HG03439 (cell line): ENCODE data around the gene ARHGEF4.
"Not testable (repeated sequence)": the region's sequence is repeated elsewhere in the genome, so short reads cannot be mapped to it uniquely, and the experiment has no call there.

Experiments
- ATAC-seq: cut with Tn5 transposase; IDR thresholded peaks from one replicate; pipeline ENCODE4 v1.9.1; 2021; ENCODE audit warnings: mild to moderate bottlenecking, moderate library complexity; ENCODE audit not compliant: unreplicated experiment

Gene ARHGEF4

DNA sequence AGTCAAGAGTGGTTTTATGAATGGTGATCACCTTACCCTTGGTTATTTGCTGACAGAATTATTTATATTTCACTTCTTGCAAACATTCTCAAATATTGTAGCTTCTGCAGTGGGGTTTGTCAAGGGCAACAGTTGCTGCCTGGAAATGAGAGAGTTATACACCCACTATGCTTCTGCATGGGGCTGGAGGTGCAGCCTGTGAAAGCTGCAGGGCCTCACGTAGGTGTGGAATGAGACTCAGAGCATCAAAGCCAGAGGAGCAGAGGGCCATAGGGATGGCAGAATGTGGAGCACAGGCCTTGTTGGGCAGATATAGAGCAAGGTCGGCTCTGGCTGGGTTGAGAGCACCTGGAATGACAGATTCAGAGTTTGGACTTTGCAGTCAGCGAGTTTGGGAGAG is 128.2 kb downstream of the ARHGEF4 start:
- no peak for ATAC-seq

DNA sequence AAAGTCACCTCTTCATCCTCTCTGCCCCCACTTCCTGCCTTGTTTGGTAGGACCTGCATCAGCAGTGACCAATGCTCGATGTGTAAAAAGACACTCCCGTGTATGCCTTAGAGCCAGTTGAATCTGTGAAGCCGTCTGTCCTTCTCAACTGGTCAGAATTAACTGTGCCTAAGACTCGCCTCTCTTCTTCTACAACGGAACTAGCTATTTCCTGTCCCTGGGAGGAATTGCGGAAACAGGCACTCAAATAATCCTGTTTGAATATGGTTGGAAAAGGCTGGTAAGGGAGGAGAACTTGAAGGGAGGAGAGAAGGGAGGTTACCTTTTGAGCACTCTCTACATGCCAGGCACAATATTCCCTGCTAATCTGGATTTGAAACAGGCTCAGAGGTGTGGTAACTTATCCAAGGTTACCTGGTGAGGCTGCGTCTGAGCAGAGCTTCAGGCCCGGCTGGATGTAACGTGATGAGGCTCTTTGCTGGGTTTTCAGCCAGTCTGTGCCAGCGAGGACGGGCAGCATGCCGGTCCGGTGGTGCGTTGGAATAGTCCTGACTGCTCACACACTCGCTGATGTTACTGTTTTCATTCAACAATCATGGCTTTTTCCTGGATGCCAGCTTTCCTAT is 129.5 kb downstream of the ARHGEF4 start:
- ATAC-seq, result no peak

DNA sequence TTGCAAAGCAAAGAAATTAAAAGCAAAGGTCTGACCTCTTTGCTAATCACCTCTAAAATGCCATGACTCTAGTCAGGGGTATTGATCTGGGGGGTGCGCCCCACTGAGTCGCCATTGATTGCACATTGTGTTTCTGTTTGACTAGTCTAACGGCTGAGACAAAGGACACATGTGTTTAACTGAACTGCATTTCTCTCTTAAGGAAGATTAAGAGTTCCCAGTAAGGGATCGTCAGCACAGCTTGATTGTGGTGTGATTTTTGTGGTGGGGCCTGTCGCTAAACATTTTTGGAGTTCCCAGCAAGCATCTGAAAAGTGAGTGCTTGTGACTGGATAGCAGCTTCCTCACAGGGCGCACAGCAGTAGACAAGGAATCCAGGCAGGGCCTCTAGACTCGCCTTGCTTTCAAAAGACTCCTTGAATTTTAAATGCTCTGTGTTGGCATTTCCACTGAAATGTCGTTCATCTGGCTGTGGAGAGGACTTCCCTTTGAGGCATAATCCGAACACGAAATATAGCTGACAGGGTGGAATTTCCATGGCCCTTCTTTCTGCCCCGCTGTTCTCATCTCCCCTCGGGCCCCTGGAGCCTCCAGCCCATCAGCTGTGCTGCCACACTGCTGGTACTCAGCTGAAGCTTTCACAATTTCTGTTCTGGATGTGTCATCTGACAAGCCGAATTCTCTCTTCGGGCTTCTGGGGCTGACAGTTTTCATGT is 130.2 kb downstream of the ARHGEF4 start:
- no peak for ATAC-seq

DNA sequence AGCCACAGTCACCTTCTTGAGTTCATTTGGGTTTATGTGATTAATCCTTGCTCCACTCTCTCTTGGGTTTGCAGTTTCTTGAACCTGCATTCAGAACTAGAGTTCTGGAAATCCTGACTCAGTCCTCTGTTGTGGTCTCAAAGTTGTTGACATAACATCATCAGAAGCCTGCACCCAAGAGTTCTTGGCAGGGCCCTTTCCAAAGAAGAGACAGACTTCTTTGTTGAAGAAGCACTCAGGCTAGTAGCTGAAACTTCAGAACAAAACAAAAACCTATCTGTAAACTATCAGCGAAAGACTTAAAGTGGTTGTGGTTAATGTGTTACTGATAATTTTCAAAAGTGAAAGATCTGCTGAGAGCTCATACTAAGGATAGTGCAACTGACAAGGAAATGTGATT is 135.7 kb downstream of the ARHGEF4 start:
- ATAC-seq, result no peak

DNA sequence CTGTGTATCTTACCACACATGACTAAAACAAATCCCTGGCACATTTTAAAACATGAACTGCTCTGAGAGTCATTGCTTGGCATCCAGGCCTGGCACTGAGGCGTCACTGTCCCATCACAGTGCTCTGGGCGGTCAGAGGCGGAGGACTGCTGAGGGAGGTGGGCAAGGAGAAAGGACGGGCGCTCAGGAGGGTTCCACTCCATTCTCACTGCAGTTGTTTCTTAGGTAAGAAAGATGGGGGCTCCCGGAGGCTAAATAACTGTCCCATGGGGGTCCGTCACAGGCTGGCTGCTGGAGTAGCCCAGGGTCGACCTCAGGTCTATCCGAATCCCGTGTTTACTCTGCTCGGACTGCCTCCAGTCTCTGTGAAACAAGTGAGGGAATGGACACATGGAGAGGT is 139.0 kb downstream of the ARHGEF4 start:
- ATAC-seq, result no peak

DNA sequence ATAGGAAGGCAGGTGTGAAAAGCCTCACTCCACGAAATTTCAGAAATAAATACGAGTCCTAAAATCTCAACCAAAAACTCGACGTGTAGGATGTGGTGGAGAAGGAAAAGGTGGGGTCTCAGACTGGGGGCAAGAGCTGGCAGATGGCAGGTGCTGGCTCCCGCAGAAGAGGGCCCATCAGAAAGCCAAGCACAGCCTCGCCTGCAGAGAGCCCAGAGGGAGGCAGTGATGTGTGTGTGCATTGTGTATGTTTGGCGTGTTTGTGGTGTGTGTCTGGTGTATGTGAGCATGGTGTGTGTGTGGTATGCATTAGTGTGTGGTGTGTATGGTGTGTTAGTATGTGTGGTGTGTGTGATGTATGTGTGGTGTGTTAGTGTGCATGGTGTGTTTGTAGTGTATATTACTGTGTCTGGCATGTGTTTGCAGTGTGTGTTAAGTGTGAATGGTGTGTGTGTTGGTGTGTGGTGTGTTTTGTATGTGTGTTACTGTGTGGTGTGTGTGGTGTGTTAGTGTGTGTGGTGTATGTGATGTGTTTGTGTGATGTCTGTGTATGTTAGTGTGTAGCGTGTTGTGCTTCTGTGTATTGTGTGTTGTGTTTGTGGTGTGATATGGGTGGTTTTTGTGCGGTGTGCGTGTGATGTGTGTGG is 140.0 kb downstream of the ARHGEF4 start:
- no peak for ATAC-seq

DNA sequence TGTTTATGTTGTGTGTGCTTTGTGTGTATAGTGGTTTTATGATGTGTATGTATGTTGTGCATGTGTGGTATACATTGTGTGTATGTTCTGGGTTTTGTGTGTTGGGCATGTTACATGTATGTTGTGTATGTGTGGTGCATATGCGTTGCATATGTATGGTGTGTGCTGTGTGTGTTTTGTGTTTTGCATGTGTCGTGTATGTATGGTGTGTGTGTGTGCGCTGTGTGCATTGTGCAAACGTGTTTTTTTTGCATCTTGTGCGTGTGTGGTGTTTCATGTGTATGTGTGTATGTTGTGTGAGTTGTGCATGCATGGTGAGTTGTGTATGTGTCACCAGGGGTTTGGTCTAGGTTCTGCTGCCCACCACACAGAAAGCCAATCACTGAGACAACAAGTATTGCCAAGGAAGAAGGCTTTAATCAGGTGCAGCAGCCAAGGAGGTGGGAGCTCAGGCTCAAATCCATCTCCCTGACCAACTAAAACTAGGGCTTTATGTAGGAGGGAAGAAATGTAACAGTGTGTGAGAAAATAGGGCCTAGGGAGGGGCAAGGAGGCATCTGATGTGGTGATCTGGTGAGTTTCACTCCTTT is 140.8 kb downstream of the ARHGEF4 start:
- no peak for ATAC-seq

DNA sequence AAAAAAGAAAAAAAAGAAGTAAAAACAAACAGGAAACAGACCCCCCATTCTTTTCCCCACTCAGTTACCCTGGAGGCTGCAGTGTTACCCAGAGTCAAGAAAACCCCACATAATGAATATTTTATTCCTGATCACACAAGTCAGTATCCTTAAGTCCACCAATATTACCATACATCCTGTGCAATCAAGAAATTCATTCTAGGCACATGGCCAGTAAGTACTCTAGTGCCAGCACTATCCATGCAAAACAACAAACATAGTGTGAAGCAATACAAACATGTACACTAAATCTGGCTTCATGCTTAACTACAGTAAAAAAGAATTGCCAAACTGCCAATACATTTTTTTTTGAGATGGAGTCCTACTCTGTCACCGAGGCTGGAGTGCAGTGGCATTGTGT is 145.0 kb downstream of the ARHGEF4 start:
- no peak for ATAC-seq

DNA sequence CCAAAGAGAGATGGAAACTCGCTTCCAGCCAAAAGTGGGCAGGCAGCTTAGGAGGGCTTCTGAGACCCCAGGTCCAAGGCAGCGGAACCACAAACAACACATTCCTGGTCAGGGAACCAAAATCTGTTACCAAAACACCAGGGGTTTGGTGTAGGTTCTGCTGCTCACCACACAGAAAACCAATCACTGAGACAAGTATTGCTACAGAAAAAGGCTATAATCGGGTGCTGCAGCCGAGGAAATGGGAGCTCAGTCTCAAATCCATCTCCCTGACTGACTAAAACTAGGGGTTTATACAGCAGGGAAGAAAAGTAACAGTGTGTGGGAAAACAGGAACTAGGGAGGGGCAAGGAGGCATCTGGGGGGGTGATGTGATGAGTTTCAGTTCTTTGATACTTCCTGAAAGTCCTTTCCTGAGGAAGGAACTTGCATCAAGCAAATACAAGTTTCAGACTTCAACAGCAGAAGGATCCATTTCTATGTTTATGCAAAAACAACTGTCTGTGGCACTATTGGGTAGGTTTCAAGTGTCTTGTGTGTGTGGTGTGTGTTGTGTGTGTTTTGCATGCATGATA is 148.6 kb downstream of the ARHGEF4 start:
- no peak for ATAC-seq

DNA sequence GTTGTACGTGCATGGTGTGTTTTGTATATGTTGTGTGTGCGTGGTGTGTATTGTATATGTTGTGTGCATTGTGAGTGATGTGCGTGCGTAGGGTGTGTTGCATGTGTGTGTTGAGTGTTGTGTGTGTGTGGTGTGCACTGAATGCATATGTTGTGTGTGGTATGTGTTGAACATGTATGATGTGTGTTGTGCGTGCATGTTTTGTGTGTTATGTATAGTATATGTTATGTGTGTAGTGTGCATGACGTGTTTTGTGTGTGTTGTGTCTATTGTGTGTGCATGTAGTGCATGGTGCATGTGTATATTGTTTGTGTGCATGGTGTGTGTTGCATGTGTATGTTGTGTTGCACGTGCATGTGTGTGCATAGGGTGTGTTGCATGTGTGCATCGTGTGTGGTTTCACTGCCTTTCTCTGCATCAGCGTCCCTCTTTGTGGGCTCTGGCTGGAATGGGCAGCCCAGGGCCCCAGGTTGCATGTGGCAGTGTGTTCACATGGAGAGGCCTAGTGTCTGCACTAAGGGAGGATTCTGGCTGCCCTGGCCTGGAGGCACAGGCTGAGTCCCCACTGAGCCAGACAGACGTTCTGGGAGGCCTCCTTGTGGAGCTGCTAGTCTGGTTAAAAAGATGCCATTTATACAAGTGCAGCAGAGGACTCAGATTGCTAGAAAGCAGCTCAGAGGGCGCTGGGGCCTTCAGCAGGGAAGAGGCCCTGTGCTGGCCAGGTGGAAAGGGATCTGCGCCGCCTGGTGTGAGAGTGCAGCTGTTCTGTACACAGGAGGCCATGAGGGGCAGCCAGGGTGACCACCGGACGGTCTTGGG is 149.3 kb downstream of the ARHGEF4 start:
- no peak for ATAC-seq

DNA sequence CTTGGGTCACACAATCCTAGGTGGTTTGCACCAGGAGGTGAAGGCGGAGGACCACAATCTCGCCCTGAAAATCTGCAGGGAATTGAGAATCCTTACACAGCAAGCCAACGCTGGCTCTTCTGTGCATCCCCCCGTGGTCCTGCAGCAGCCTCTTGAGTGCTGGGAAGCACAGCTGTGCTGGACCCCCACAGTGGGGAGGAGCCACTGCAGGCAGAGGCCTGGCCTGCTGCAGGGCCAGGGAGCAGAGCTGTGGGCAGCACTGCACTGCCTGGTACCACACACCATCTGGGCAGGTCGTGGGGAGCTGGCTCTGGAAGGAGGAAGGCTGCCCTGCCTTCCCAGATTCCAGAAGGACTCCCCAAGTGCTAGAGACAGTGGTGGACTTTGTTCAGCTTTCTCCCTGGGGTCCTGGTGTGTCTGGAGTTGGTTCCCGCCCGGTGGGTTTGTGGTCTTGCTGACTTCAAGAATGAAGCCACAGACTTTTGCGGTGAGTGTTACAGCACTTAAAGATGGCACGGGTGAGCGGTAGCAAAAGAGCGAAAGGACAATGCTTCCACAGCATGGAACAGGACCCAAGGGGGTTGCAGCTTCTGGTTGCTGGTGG is 150.3 kb downstream of the ARHGEF4 start:
- ATAC-seq, result no peak

DNA sequence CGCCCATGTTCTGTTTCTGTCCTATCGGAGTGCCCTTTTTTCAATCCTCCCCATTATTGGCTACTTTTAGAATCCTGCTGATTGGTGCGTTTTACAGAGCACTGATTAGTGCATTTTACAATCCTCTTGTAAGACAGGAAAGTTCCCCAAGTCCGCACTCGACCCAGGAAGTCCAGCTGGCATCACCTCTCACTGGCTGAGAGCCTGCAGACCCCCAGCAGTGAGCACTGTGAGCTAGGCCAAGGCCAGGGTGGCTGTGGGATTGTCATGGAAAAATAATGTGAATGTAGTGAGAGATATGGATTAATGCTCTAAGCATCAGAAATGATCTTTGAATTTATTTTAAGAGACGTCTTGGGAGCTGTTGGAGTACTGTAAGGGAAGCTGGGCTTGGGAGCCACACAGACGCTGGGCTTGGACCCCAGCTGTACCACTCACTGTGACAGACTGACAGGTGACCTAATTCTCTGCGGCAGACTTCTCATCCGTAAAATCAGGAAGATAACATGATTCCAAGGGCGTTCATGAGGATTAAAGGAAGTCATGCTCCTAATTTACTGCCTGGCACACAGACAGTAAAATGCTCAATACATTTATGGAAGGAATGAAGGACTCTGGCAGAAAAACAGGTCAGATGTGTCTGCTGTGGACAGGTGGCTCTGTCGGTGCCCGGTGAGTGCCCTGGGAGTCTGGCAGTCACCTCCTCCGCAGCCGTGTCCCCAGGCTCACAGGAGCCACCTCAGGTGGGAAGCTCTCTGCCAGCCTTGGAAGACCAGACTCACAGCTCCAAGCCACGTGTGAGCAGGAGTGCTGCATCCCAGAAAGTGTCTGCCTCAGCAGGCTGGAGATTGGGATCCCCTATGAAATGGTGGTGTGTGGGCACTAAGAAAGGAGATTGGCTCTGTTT is 151.1 kb downstream of the ARHGEF4 start:
- no peak for ATAC-seq

DNA sequence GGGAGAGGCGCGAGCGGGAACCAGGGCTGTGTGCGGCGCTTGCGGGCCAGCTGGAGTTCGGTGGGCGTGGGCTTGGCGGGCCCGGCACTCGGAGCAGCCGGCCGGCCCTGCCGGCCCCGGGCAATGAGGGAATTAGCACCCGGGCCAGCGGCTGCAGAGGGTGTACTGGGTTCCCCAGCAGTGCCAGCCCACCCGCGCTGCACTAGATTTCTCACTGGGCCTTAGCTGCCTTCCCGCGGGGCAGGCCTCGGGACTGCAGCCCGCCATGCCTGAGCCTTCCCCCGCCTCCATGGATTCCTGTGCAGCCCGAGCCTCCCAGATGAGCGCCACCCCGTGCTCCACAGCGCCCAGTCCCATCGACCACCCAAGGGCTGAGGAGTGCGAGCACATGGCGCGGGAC is 154.7 kb downstream of the ARHGEF4 start:
- ATAC-seq, result not testable (repeated sequence)

DNA sequence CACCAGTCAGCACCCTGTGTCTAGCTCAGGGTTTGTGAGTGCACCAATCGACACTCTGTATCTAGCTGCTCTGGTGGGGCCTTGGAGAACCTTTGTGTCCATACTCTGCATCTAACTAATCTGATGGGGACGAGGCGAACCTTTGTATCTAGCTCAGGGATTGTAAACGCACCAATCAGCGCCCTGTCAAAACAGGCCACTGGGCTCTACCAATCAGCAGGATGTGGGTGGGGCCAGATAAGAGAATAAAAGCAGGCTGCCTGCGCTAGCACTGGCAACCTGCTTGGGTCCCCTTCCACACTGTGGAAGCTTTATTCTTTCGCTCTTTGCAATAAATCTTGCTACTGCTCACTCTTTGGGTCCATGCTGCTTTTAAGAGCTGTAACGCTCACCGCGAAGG is 155.3 kb downstream of the ARHGEF4 start:
- not testable (repeated sequence) for ATAC-seq

DNA sequence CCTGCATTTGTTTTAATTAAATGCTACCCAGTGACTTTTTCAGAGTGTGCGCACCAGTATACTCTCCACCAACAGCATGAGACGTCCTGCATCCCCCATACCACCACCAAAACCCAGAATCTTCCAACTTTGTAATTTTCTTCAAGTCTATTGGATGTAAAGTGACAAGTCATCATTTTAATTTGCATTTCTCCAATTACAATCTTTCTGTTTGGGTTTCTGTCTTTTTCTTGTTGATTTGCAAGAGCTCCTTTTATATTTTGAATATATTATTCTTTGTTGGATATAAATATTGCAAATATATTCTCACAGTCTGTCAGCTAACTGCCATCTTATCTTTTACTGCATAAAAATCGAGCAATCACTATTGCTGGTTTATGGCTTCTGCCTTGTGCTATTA is 160.0 kb downstream of the ARHGEF4 start:
- no peak for ATAC-seq

DNA sequence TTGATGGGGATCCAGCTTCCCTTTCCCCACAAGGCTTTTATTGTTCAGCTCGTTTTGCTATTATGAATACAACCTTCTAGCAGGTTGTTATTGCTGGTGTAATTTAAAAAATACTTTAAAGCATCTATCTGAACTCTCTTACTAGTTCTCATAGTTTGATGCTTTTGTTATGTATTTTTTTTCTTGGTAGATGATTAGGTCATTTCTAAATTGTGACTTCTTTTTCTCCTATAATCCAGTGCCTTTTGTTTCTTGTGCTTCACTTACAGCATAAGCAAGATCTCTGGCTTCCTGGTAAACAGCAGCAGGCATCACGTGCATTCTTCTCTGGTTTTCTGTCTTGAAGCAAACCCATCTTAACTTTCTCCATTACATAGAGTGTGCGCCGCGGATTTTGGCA is 160.5 kb downstream of the ARHGEF4 start:
- no peak for ATAC-seq

DNA sequence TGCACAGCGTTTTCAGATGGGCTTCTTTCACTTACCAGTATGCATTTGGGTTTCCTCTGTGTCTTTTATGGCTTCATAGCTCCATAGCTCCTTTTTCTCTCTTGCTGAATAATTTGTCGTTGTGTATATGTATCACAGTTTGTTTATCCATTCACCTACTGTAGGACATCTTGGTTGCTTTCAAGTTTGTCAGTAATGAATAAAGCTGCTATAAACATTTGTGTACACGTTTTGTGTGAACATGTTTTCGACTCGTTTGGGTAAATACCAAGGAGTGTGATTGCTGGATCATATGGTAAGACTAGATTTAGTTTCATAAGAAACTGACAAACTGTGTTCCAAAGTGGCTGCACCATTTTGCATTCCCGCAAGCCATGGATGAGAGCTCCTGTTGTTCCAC is 161.8 kb downstream of the ARHGEF4 start:
- no peak for ATAC-seq

DNA sequence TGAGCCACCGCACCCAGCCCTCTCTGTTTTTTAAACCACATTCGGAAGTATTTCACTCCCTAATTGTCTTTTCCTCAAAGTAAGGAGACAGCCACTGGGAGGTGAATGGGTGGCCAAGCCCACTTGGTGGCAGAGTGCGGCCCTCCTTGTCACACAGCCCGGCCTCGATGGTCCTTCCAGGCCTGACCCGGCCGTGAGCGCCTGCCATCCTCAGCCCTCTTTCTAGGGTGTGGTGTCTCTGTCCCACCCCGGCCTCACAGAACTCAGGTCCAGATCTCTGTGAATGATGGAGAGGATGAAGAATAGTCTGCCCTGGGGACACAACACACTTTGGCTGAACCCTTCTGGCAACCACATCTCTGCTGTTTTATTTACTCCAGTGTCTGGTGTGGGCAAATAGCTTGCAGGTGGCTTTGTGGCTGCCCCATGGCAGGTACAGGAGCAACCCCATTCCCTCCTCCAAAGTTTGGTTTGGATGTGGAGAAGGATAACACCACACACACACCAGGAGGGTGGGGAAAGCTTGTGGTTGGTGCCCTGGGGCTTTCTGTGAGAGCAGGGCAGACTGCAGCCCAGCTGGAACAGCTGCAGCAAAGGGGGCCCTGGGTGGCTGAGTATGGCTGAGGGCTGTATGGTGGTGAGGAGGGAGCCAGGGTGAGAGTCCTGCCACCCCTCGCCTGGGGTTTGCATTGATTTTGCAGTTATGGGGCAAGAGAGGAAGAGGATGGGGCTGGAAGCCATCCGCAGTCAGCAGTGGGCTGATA is 167.9 kb downstream of the ARHGEF4 start:
- ATAC-seq, result no peak
